HG02763 (cell line): ENCODE results near the gene MYH6.
"Not testable (repeated sequence)": the region's sequence is repeated elsewhere in the genome, so short reads cannot be mapped to it uniquely, and the experiment has no call there.

Source experiments
- ATAC-seq: cut with Tn5 transposase; IDR thresholded peaks from one replicate; pipeline ENCODE4 v1.9.1; 2021; ENCODE audit warnings: mild to moderate bottlenecking, moderate library complexity; ENCODE audit not compliant: unreplicated experiment

MYH6 gene

DNA sequence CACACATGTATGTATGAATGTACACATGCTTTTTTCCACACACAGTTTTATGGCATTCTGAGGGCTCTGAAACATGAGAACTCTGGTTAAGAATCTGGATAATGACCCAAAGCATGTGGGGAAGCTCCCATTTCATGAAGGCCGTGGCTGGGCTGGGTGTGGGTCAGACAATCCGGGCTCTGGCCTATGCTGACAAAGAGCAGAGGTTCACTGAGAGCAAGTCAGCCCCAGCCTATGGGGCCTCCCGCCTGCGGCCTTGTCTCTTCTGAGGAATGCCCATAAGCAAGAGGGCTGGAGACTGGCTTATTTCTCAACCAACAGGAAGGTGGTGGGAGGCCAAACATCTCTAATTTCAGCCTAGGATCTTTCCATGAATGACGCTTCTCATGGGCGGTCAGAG, 8.5 kb downstream of the MYH6 start:
- ATAC-seq: no peak

DNA sequence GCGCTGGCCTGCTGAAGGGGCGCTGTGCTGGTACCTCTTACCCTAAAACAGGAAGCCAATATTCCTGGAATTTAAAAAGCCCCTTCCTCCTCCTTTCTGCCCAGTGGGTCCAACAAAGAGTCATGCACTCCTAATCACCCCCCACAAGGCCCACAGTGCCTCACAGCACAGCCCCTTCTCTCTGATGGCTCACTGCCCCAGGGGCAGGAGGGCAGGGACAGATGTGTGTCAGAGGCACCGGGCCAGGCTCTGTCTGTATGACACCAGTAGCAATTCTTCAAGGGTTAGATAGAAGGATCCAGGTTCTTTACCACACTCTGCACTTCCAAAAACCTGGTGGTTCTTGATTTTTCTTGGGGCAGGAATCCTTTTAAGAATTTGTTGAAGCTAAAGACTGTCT, 8.9 kb downstream of the MYH6 start:
- ATAC-seq: no peak

DNA sequence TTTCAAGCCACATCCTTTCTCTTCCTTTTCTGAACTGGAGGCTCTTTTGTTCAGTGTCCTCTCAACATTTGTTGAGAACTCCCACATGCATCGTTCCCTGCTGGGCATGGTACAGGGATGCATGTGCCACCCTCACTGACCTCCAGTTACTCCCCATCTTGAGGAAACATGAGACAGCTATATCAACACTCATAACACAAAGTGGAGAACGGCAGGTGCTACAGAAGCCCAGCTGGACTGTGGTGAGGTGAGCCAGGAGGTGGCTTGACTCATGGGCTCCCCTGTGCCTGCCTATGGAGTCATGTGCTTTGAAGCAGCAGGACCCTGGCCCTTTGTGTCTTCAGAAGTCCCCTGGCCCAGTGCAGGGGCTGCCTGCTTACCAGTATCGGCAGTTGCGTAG, 9.7 kb downstream of the MYH6 start:
- ATAC-seq: no peak

DNA sequence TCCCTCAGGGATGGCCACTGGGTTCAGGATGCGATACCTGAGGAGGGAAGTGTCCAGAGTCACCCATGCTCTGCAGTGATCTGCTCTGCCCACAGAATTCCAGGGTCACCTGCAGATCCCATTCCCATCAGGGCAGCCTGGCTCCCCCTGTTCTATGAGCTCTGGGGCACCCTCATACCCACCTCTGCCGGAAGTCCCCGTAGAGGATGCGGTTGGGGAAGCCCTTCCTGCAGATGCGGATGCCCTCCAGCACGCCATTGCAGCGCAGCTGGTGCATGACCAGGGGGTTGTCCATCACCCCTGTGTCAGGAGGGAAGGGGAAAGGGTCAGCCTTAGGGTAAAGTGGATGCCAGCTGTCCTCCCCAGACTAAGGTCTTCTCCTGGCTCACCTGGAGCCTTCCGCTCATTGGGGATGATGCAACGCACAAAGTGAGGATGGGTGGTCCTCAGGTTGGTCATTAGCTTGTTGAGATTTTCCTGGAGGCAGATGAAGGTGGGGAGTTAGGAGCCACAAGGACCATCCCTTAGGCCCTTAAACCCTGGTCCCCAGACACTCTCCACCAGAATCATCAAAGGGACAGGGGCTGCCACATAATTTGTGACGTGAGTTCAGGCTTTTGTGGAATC, 11.2 kb downstream of the MYH6 start:
- ATAC-seq: no peak

DNA sequence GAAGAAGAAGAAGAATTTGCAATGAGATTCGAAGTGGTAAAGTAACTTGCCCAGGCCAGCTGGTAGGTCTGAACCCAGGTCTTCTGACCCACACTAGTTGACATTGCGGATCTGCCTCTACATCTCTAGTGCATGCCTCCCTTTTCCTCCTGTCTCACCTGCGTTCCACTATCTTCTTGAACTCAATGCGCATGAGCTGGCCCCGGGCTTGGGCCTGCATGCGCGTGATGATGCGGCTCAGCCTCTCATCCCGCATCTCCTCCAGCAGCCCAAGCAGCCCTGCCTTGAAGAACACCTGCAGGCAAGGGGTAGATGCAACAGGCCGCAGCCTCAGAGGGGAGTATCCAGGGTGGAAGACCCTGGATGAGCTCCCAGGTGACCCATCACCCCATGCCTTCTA, 11.9 kb downstream of the MYH6 start:
- ATAC-seq: no peak

DNA sequence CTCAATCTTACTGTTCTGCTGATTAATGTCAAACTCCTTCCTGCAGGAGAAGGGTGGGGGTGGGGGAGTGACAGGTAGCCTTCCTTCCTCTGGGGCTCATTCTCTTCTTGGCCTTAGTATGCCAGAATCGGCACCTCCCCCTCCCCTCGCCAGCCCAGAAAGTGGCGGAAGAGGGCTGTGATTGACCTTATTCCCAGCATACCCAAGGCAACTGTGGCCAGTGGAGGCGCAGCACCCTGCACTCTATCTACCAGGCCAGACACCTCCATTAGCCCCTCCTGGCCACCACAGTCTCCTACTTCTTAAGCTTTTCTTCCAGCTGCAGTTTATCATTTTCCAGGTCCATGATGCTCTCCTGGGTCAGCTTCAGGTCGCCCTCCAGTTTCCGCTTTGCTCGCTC, 15.5 kb downstream of the MYH6 start:
- ATAC-seq: no peak

DNA sequence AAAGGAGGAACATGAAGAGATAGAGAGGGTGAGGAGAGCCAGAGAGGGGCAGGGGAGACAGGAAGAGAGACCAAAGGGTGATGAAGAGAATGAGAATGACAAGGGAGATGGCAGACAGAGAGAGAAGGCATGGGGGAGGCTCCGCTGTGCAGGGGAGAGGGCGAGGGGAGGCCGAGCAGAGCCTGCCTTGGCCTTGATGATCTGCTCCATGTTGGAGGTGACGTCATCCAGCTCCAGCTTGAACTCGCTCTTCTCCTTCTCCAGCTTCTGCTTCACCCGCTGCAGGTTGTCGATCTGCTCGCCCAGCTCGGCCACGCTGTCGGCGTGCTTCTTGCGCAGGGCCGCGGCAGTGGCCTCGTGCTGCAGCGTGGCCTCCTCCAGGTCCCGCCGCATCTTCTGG, 18.2 kb downstream of the MYH6 start:
- not testable (repeated sequence) for ATAC-seq

DNA sequence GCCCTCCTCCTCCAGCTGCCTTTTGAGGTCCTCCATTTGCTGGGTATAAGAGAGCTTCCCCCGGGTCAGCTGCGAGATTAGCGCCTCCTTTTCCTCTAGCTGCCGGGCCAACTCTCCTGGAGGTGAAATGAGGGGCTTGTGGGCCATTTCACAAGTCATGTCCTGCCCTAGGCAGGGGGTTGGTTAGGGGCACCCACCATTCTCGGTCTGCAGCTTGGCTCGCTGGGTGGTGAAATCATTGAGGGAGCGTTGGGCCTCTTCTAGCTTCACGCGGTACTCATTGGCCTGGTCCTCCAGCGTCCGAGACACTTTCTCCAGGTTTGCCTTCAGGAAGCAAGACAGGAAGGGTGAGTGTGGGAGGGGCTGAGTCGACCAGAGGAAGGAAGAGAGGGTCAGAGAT, 18.7 kb downstream of the MYH6 start:
- ATAC-seq: no peak

DNA sequence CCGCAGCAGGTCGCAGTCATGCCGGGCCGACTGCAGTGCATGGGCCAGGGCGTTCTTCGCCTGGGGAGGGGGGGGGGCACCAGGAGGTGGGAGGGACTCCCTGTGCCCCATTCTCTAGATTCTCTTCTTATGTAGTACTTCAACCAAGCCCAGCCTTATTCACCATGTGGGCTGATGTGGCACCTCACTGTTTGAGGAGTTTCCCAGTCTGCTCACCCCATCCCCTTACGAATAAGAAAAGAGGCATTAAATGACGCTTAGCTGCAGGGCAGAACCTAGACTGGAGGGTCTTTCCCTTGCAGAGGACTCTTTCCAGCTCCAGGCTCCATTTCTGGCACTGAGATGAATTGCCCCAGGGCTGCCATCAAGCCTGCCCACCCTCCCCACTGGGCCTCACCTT, 19.1 kb downstream of the MYH6 start:
- no peak for ATAC-seq

DNA sequence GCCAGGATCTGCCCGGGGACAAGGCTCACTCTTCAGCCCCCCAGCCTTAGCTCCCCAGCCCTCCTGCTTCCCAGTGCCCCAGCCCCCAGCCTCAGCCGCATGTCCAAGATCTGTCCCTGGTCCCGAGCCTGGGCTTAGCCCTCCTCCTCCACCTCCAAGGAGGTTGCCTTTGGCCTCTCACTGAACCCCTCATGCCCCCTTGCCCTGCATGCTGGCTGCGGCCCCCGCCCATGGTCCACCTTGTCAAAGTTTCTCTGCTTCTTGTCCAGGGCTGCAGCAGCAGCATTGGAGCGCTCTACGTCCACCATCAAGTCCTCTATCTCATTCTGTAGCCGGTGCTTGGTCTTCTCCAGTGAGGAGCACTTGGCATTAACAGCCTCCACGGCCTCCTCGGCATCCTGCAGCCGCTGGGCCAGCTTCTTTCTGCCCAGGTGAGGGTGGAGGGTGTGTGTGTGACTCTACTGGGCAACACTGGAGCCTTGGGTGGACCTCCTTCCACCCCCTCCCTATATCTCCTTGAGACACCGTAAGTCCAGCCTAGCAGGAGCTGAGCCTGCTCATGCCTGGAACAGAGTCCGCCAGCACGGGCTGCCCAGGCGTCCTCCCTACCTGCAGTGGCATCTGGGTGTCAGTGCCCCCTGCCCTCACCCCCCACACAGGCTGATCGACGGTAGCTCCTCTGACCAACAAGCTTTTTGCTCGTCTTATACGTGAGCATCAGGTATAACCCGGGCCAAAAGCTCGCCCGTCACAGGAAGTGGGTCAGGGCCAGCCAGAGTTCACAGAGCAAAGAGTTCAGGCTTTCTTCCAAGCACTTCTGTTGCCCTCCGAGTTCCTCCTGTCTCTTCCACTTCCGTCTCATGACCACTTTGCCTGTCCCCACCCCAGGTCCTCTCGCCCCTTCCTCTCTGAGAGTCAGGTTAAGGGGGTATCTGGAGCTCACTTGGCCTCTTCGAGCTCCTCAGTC, 19.9 kb downstream of the MYH6 start:
- no peak for ATAC-seq

DNA sequence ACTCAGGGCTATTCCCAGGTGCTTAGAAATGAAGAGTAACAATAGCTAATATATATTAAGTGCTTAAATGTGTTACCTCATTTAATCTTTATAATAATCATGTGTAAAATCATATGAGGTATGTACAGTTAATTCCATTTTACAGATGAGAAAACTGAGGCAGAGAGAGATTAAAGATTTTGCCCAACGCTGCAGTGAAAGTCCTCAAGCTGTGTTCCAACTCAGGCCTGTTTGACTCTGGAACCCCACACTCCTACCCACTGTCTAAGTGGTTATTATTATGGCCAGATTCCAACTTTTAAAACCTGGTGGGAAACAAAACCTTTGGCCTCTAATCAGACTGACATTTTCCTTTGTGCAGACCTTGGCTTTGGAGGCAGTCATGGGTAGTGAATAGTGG, 21.1 kb downstream of the MYH6 start:
- no peak for ATAC-seq

DNA sequence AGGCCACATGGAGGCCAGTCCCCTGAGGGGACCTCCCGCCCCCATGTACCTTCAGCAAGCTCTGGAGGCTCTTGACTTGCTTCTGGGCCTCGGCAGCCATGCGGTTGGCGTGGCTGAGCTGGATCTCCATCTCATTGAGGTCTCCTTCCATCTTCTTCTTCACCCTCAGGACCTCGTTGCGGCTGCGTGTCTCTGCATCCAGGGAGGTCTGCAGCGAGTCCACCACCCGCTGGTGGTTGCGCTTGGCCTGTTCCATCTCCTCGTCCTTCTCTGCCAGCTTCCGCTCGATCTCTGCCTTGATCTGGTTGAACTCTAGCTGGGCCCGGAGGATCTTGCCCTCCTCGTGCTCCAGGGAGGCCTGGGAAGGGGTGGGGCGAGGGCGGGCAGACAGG, 21.8 kb downstream of the MYH6 start:
- not testable (repeated sequence) for ATAC-seq

DNA sequence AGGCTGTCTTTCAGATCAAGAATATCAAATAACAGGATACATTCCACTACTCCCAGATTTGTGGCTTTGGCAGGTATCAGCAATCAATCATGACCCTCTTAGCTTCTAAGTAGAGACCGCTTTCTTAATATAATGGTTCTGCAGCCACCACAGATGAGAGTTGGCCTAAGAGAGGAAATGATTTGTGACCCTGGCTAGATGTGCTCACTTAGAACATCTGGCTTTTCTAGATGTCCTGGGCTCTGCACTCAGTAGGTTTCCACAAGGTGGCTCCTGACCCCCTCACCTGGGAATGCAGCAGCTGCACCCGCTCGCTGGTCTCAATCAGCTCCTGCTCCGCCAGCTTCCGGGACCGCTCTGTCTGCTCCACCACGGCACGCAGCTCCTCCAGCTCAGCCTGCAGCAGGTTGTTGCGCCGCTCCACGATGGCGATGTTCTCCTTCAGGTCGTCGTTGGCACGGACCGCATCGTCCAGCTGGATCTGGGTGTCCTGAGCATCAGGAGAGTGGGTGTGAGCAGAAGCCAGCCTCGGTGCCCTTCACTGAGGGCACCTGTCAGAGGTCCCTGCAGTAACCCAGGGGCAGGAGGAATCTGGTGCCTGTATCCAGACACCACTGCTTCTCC, 22.3 kb downstream of the MYH6 start:
- ATAC-seq: no peak

DNA sequence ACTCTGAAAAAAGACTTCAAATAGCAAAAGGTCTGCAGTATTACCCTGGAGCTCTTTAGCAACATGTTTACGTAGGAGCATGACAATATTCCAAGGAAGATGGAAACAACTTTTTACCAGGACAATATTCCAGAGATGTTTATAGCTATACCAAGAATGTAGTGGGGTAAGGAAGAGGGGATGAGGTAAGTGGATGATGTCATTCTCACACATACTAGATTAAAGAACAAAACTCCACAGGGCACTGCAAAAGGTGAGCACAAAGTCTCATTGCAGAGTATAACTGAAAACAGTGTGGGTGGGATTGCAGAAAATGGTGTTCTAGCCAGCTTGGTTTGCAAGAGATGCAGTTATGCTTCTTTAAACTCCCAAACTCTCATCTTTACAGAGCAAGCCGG, 22.8 kb downstream of the MYH6 start:
- no peak for ATAC-seq

DNA sequence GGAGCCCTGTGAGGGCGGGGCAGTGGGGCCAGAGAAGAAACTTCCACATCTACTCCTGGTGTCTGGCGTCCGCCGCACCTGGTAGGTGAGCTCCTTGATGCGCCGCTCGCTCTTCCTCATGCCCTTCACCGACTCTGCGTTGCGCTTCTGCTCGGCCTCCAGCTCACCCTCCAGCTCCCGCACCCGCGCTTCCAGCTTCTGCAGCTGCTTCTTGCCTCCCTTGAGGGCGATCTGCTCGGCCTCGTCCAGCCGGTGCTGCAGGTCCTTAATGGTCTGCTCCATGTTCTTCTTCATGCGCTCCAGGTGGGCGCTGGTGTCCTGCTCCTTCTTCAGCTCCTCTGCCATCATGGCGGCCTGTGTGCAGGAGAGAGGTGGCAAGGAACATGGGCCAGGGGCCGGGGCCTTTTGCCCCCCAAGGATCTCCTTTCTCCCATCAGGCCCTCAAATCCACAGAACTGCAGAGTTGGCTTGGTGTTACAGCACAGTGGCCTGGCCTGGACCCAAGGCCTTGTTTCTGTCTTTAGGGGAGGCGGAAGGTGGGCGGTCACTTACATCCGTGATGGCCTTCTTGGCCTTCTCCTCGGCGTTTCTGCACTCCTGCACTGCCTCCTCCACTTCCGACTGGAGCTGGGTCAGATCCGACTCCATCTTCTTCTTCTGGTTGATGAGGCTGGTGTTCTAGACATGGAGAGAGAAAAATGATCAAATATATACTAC, 23.6 kb downstream of the MYH6 start:
- ATAC-seq: no peak

DNA sequence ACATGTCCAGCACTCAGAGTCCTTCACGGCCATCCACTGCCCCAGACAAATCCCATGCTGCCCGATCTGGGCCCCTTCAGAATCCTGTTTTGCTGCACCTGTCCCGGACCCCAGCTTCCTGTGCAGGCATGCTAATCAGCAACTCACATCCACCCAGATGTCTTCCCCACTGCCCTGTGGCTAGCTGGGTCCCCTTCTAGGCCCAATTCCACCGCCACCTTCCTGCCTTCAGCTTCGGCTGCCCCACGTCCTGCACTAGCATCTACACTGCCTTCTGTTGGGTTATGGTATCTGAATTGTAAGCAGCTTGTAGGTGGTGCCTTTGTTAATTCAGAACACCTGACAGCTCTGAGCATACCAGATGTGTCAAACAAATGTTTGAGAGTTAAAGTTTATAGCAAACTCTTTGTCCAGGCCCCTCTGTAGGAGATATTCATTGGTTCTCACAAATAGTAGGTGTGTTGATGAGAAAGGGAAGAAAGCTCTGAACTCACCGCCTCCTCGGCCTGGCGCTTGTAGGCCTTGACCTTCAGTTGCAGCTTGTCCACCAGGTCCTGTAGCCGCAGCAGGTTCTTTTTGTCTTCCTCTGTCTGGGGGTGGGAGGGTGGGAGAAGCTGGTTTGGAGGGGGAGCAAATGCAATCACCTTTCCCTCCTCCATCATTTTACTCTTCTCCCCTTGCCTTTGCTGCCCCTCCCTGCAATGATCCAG, 25.2 kb downstream of the MYH6 start:
- ATAC-seq: no peak

DNA sequence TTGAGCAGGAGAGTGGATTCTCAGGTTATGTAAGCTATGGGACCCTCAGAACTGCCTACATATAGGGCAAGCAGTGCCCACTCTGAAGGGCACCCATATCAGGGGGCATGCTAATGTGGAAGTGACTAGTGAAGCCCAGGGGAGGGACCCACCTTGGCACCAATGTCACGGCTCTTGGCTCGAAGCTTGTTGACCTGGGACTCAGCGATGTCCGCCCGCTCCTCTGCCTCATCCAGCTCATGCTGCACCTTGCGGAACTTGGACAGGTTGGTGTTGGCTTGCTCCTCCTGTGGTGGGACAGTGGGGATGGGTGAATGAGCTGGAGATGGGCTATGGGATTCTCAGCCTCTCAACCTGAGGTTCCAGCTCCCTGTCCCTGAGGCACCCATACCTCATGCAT, 25.8 kb downstream of the MYH6 start:
- no peak for ATAC-seq

DNA sequence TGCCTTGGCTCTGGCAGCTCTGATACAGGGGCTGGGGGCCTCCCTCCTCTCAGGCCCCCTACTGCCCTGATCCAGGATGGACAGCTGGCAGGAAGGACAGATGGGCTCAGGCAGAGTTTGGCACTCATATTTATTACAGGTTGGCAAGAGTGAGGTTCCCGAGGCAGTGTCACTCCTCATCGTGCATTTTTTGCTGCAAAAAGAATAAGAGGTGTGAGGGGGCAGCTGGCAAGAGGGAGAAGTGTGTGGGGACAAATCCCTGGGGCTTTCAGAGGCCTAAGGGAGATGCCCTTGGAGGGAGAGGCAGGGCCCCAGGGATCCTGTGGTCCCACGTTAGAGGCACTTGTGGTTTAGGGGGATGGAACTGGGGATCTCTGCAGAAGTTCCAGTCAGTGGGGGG, 26.2 kb downstream of the MYH6 start:
- ATAC-seq: no peak

DNA sequence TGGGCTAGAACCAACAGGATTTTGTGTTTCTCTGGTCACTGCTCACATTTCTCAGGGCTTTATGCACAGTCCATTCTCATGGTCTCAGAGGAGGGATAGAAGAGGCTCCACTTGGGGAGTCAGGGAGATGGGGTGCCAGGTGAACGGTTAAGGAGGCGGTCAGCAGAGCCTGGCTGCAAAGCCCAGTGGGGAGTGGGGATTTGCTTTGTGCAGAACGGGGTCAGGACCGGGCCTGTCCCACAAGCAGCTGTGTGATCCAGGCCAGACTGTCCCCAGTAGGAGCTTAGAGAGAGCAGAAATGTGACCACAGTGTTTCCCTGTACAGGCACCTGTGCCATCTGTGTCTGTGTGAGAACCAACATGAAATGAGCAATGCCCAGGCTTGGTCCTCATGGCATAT, 27.1 kb downstream of the MYH6 start:
- no peak for ATAC-seq

DNA sequence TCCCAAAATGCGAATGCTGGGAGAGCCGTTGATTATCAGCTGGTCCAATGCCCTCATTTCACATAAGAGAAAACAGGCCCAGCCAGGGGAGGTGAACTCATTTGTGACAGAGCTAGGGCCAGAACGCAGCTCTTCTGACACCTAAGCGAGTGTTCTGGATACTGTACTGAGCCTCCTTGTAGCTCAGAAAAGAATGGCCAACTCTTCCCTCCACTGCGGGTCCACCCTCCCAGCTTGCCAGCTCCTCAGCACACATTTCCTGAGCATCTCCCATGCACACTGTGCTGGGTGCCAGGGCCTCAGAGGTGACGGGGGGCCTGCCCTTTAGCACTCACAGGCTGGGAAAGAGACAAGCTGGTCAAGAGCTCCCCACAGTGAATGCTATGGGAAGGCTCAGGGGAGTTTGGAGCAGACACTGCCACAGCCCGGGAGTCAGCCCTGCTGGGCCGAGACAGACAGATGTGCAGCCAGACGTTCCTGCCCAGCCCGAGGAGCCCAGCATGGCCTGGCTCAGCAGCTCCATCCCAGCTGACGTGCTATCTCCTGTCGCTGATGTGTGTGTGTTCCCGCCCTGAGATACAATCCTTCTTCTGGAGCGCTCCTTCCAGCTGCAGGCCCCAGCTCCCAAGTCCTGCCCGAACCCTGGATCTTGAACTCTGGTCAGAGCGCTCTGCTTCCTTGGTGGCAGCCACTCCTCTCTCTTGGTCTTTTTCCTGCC, 27.7 kb downstream of the MYH6 start:
- ATAC-seq: no peak
